KMS-11 (cell line): ENCODE data around the gene ANKMY2.
"Not testable (repeated sequence)": the region's sequence is repeated elsewhere in the genome, so short reads cannot be mapped to it uniquely, and the experiment has no call there.

ENCODE experiments used
- H2AFZ ChIP-seq: fragments of 200-600 bp; sonication (generic); 2 replicates; pipeline ENCODE4 v1.6.1; 2016; ENCODE audit warnings: antibody characterized with exemption, mixed run types, low read depth
- H3K27ac ChIP-seq: fragments of 200-600 bp; sonication (generic); 2 replicates; pipeline ENCODE4 v1.6.1; 2016; ENCODE audit warnings: mild to moderate bottlenecking, mixed run types
- H3K27me3 ChIP-seq: fragments of 200-600 bp; sonication (generic); 2 replicates; pipeline ENCODE4 v1.6.1; 2017; ENCODE audit warnings: mild to moderate bottlenecking, low read depth, mixed run types, moderate library complexity; ENCODE audit not compliant: insufficient read depth
- H3K36me3 ChIP-seq: fragments of 200-600 bp; sonication (generic); 2 replicates; pipeline ENCODE4 v1.6.1; 2017; ENCODE audit warnings: mild to moderate bottlenecking, mixed run types; ENCODE audit not compliant: insufficient read depth
- H3K4me1 ChIP-seq: fragments of 200-600 bp; sonication (generic); 2 replicates; pipeline ENCODE4 v1.6.1; 2016; ENCODE audit warnings: mild to moderate bottlenecking, low read depth, mixed run types; ENCODE audit not compliant: poor library complexity, severe bottlenecking
- H3K4me2 ChIP-seq: fragments of 200-600 bp; sonication (generic); 2 replicates; pipeline ENCODE4 v1.7.0; 2016; ENCODE audit warnings: mild to moderate bottlenecking, mixed run types
- H3K4me3 ChIP-seq: fragments of 200-600 bp; sonication (generic); IDR thresholded peaks from 2 replicates; pipeline ENCODE4 v1.6.1; 2017; ENCODE audit warnings: low read depth, low read length, mixed read lengths; ENCODE audit not compliant: insufficient read depth
- H3K79me2 ChIP-seq: fragments of 200-600 bp; sonication (generic); 2 replicates; pipeline ENCODE4 v1.6.1; 2016; ENCODE audit warnings: low read depth, mixed run types; ENCODE audit not compliant: insufficient read depth
- H3K9ac ChIP-seq: fragments of 200-600 bp; sonication (generic); 2 replicates; pipeline ENCODE4 v1.6.1; 2016; ENCODE audit warnings: mild to moderate bottlenecking, mixed run types
- H4K20me1 ChIP-seq: fragments of 200-600 bp; sonication (generic); 2 replicates; pipeline ENCODE4 v1.6.1; 2016; ENCODE audit warnings: mild to moderate bottlenecking, mixed run types; ENCODE audit not compliant: insufficient read depth
- CTCF ChIP-seq: fragments of 200-600 bp; sonication (generic); conservative IDR thresholded peaks from 2 replicates; pipeline ENCODE4 v1.6.1; 2017; ENCODE audit warnings: low read depth, mild to moderate bottlenecking, antibody characterized with exemption, low read length, moderate library complexity, mixed read lengths

The ANKMY2 gene

GRCh38 chr7:16688249-16688648 lies 42.7 kb upstream of the ANKMY2 start:
- no peak overlapping the region for H3K4me3 ChIP-seq
- peaks cover 16% of the 10 kb centered on the region; the same call in 1 of the 2 replicates for H3K36me3 ChIP-seq
- H3K79me2 ChIP-seq = no peaks in the 10 kb centered on the region
- no peak for TF ChIP-seq CTCF
- H3K4me1 ChIP-seq = no peaks in the 10 kb centered on the region
- no peak overlapping the region for H3K4me2 ChIP-seq
- H3K27ac ChIP-seq = no peak overlapping the region
- no peaks in the 10 kb centered on the region for H3K27me3 ChIP-seq
- H3K9ac ChIP-seq = no peak overlapping the region
- no peaks in the 10 kb centered on the region for H4K20me1 ChIP-seq
- H2AFZ ChIP-seq = no peak overlapping the region

- Histone ChIP-seq H3K9ac (no peak overlapping the region), H4K20me1 (no peaks in the 10 kb centered on the region), H3K27me3 (no peaks in the 10 kb centered on the region), H3K36me3 (peaks cover 6% of the 10 kb centered on the region; the same call in 1 of the 2 replicates), H3K4me3 (no peak overlapping the region), H3K79me2 (no peaks in the 10 kb centered on the region), H3K4me1 (no peaks in the 10 kb centered on the region), H3K4me2 (no peak overlapping the region), H3K27ac (no peak overlapping the region), H2AFZ (no peak overlapping the region)
- no peak for TF ChIP-seq CTCF
Observed at GRCh38 chr7:16685535-16685934, 40.0 kb upstream of the ANKMY2 start.

DNA sequence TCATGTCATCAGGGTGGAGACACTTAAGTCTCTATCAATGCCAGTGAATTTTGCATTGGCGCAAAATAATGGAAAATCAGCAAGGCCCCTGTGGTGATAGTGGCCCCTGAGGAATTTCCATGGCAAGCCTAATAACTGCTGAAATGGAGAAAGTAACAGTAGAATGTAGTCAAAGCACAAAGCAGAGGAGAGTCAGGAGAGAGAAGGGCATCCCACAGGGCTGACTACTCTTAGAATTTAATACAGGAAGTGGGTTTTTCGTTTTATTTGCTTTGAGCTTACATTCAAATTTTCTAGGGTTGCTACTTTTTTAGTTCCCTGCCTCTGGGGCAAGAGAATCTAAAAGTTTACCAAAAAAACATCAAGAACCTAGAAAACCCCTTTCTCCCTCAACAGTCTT lies 39.4 kb upstream of the ANKMY2 start:
- Histone ChIP-seq H3K27ac (no peak overlapping the region), H3K4me3 (no peak overlapping the region)
- no peak for TF ChIP-seq CTCF

GRCh38 chr7:16678645-16679566 lies 33.4 kb upstream of the ANKMY2 start:
- not testable (repeated sequence) for H4K20me1 ChIP-seq, H3K27ac ChIP-seq, H3K4me1 ChIP-seq, H3K4me2 ChIP-seq, H3K36me3 ChIP-seq, H2AFZ ChIP-seq, H3K27me3 ChIP-seq, H3K4me3 ChIP-seq, H3K9ac ChIP-seq
- H3K79me2 ChIP-seq = peaks cover 29% of the 10 kb centered on the region; the same call in 1 of the 2 replicates

More for the DNA sequence above, 39.4 kb upstream of the ANKMY2 start:
- Histone ChIP-seq H4K20me1 (no peaks in the 10 kb centered on the region), H3K4me1 (no peaks in the 10 kb centered on the region), H3K79me2 (0 out of 2 replicates have a peak, but pooled peaks cover 3% of the 10 kb centered on the region), H3K9ac (no peak overlapping the region), H2AFZ (no peak overlapping the region), H3K27me3 (no peaks in the 10 kb centered on the region), H3K4me2 (no peak overlapping the region), H3K36me3 (peaks cover 6% of the 10 kb centered on the region; the same call in 1 of the 2 replicates)
